ENCODE results near the gene NPY4R2.
"Not testable (repeated sequence)": the region's sequence is repeated elsewhere in the genome, so short reads cannot be mapped to it uniquely, and the experiment has no call there.

- TF ChIP-seq EP300, POLR2A (IDR thresholded peaks at IDR 0.05): not testable (repeated sequence)
Measured at GRCh38 chr10:47947424-47947823, 29.0 kb downstream of the NPY4R2 start.
